ENCODE data around the gene TRIM63.
"Not testable (repeated sequence)": the region's sequence is repeated elsewhere in the genome, so short reads cannot be mapped to it uniquely, and the experiment has no call there.

The TRIM63 gene

DNA sequence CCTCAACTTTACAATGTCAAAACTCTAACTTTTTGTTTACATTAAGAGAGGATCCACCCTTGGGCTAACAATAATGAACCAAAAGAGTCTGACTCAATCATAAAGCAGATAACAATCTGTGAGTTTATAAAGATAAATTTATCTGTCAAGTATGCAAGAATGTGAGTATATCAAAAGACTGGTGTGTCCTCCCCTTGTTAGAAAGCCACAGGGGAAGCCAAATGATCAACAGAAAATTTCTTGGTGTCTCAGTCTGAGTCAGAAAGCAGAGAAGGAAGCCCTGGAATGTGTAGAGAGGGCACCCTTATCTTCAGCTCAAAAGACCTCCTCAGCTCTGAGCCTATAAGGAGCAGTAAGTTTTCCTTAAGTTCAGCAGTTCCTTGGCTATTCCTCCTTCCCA lies 30.3 kb upstream of the TRIM63 start:
- Histone ChIP-seq H3K36me3 (replicated peaks) (no peaks in the 10 kb centered on the region), H3K27me3 (replicated peaks) (no peaks in the 10 kb centered on the region), H3K4me3 (ENCODE audit: low read depth, low read length) (no peak overlapping the region), H3K27ac (peak overlapping the region; percentile 23)
- TF ChIP-seq, protein P1, sequence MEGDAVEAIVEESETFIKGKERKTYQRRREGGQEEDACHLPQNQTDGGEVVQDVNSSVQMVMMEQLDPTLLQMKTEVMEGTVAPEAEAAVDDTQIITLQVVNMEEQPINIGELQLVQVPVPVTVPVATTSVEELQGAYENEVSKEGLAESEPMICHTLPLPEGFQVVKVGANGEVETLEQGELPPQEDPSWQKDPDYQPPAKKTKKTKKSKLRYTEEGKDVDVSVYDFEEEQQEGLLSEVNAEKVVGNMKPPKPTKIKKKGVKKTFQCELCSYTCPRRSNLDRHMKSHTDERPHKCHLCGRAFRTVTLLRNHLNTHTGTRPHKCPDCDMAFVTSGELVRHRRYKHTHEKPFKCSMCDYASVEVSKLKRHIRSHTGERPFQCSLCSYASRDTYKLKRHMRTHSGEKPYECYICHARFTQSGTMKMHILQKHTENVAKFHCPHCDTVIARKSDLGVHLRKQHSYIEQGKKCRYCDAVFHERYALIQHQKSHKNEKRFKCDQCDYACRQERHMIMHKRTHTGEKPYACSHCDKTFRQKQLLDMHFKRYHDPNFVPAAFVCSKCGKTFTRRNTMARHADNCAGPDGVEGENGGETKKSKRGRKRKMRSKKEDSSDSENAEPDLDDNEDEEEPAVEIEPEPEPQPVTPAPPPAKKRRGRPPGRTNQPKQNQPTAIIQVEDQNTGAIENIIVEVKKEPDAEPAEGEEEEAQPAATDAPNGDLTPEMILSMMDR (IDR thresholded peaks at IDR 0.05; ENCODE audit: low read depth, low read length, missing control alignments) = no peak
- DNase-seq = peak; percentile 81
- in situ Hi-C loops (cut with HindIII; ENCODE audit: low pct_ligation_motif_present, low sequenced_read_pairs) = no loop called here

GRCh38 chr1:26096471-26096870 lies 29.0 kb upstream of the TRIM63 start:
- DNase-seq = no peak
- no peak overlapping the region for H3K4me3 ChIP-seq (ENCODE audit: low read depth, low read length)
- no peaks in the 10 kb centered on the region for H3K36me3 ChIP-seq (replicated peaks)
- in situ Hi-C loops (cut with HindIII; ENCODE audit: low pct_ligation_motif_present, low sequenced_read_pairs) = no loop called here
- no peak overlapping the region for H3K27ac ChIP-seq
- TF ChIP-seq, protein P1 (IDR thresholded peaks at IDR 0.05; ENCODE audit: low read depth, low read length, missing control alignments) = no peak
- H3K27me3 ChIP-seq (replicated peaks) = no peaks in the 10 kb centered on the region

GRCh38 chr1:26094677-26095383 lies 27.4 kb upstream of the TRIM63 start:
- in situ Hi-C loops (cut with HindIII; ENCODE audit: low pct_ligation_motif_present, low sequenced_read_pairs) = no loop called here
- Histone ChIP-seq H3K27ac (no peak overlapping the region), H3K27me3 (replicated peaks) (no peaks in the 10 kb centered on the region), H3K36me3 (replicated peaks) (no peaks in the 10 kb centered on the region), H3K4me3 (ENCODE audit: low read depth, low read length) (no peak overlapping the region)
- TF ChIP-seq, protein P1 (IDR thresholded peaks at IDR 0.05; ENCODE audit: low read depth, low read length, missing control alignments) = peak; percentile 44
- DNase-seq = no peak

DNA sequence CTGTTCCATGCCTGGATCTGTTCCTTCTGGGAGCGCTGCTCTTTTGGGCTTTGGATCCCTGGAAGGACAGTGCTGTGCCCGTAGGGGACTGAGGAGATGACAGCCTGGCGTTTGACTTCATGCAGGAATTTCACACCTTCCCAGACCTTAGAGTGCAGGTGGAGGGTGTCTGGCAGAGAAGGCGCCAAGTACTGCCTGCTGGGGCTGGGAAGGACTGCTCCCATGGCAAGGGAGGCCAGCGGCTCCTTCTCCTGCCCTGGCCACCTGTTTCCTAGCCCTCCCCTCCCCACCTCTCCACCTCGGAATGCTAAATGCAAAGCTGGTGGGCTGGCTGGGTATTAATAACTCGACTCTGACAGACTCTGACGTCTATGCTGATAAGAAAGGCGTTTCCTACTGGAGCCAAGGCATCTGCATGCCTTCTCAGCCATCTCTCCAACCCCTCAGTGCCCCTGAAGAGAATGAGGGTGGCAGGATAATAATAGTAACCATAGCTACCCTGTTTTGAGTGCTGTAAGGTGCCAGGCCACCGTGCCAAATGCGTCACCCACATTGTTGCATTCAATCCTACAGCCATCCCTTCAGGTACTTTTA lies 26.7 kb upstream of the TRIM63 start:
- no peak overlapping the region for H3K4me3 ChIP-seq (ENCODE audit: low read depth, low read length)
- no peak for DNase-seq
- no peak overlapping the region for H3K27ac ChIP-seq

DNA sequence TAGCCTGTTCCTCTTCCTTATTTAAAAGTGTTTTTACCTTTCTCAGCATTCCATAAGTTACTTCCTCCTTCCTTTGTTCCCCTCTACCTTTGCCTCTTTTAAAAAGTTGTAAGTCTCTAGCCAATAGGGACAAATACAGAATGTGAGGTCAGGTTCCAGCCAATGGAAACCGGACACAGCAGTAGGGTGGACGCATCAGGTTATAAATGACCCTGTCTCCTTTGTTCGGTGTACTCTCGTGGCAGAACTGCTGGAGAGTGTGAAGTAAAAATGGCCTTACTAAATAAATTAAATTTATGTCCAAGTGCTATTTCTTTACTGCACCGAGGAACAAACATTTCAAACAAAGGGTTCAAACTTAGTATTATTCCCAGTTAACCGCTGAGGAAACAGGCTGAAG lies 26.1 kb upstream of the TRIM63 start:
- H3K27ac ChIP-seq; in situ Hi-C loops (cut with HindIII; ENCODE audit: low pct_ligation_motif_present, low sequenced_read_pairs); H3K4me3 ChIP-seq (ENCODE audit: low read depth, low read length); DNase-seq; H3K36me3 ChIP-seq (replicated peaks); H3K27me3 ChIP-seq (replicated peaks): not testable (repeated sequence)

More for the DNA sequence above, 26.7 kb upstream of the TRIM63 start:
- in situ Hi-C loops (cut with HindIII; ENCODE audit: low pct_ligation_motif_present, low sequenced_read_pairs) = no loop called here
- TF ChIP-seq, protein P1 (IDR thresholded peaks at IDR 0.05; ENCODE audit: low read depth, low read length, missing control alignments) = no peak
- Histone ChIP-seq H3K27me3 (replicated peaks) (no peaks in the 10 kb centered on the region), H3K36me3 (replicated peaks) (no peaks in the 10 kb centered on the region)

GRCh38 chr1:26092422-26092821 lies 25.0 kb upstream of the TRIM63 start:
- H3K4me3 ChIP-seq (ENCODE audit: low read depth, low read length) = no peak overlapping the region
- H3K36me3 ChIP-seq (replicated peaks) = no peaks in the 10 kb centered on the region
- DNase-seq = no peak
- TF ChIP-seq, protein P1 (IDR thresholded peaks at IDR 0.05; ENCODE audit: low read depth, low read length, missing control alignments) = no peak
- no peaks in the 10 kb centered on the region for H3K27me3 ChIP-seq (replicated peaks)
- in situ Hi-C loops (cut with HindIII; ENCODE audit: low pct_ligation_motif_present, low sequenced_read_pairs) = no loop called here
- H3K27ac ChIP-seq = no peak overlapping the region

Data from brain microvascular endothelial cell (primary cell).